Measurements from ENCODE around the gene VGLL3.

The VGLL3 gene

DNA sequence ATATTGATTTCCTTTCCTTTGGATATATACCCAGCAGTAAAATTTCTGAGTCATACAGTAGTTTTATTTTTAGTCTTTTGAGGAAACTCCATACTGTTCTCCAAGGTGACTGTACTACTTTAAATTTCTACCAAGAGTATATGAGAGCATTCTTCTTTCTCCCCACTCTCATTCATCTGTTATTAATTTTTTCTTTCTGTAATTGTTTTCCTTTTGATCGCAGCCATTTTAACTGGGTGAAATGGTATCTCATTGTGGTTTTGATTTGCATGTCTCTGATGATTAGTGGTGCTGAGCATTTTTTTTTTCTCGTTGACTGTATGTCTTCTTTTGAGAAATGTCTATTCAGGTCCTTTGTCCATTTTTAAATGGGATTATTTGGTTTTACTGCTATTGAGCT, 18.3 kb upstream of the VGLL3 start:
- in situ Hi-C loops (cut with MboI; ENCODE audit: low pct_unique_long_range_greater_than_20kb, low sequenced_read_pairs, unreplicated experiment) = no loop called here
- no peak for DNase-seq (ENCODE audit: low spot score)
- TF ChIP-seq, protein P1, sequence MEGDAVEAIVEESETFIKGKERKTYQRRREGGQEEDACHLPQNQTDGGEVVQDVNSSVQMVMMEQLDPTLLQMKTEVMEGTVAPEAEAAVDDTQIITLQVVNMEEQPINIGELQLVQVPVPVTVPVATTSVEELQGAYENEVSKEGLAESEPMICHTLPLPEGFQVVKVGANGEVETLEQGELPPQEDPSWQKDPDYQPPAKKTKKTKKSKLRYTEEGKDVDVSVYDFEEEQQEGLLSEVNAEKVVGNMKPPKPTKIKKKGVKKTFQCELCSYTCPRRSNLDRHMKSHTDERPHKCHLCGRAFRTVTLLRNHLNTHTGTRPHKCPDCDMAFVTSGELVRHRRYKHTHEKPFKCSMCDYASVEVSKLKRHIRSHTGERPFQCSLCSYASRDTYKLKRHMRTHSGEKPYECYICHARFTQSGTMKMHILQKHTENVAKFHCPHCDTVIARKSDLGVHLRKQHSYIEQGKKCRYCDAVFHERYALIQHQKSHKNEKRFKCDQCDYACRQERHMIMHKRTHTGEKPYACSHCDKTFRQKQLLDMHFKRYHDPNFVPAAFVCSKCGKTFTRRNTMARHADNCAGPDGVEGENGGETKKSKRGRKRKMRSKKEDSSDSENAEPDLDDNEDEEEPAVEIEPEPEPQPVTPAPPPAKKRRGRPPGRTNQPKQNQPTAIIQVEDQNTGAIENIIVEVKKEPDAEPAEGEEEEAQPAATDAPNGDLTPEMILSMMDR (IDR thresholded peaks at IDR 0.05; ENCODE audit: extremely low read depth, insufficient read depth, missing control alignments) = no peak

- no peak for DNase-seq (ENCODE audit: low spot score)
- in situ Hi-C loops (cut with MboI; ENCODE audit: low pct_unique_long_range_greater_than_20kb, low sequenced_read_pairs, unreplicated experiment) = no loop called here
Measured at GRCh38 chr3:87006844-87007439, 16.0 kb upstream of the VGLL3 start.

DNA sequence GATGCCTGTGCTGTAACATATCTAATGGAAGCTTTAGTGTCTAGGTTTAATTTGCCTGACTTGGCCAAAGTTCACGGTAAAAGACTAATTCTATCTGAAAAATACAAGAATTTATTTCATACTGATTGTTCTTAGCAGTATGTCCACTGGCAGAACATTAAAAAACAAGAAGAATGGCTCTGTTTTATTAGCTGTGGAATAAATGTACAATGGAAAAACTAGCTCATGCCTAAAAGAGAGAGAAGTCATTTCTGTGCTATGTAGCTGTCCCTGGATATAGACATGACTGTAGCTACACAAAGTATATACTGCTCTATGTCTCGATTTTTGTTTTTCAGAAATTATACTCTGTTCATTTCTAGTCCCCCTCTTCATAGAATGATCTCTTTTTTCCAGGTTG, 13.9 kb upstream of the VGLL3 start:
- TF ChIP-seq, protein P1 (IDR thresholded peaks at IDR 0.05; ENCODE audit: extremely low read depth, insufficient read depth, missing control alignments) = no peak
- DNase-seq (ENCODE audit: low spot score) = no peak
- in situ Hi-C loops (cut with MboI; ENCODE audit: low pct_unique_long_range_greater_than_20kb, low sequenced_read_pairs, unreplicated experiment) = no loop called here

More at GRCh38 chr3:87006844-87007439, 16.0 kb upstream of the VGLL3 start:
- TF ChIP-seq, protein P1 (IDR thresholded peaks at IDR 0.05; ENCODE audit: extremely low read depth, insufficient read depth, missing control alignments) = peak; percentile 8

- TF ChIP-seq, protein P1 (IDR thresholded peaks at IDR 0.05; ENCODE audit: extremely low read depth, insufficient read depth, missing control alignments) = no peak
- DNase-seq (ENCODE audit: low spot score) = no peak
- in situ Hi-C loops (cut with MboI; ENCODE audit: low pct_unique_long_range_greater_than_20kb, low sequenced_read_pairs, unreplicated experiment) = no loop called here
Measured at GRCh38 chr3:87002346-87002745, 11.4 kb upstream of the VGLL3 start.

- no peak for DNase-seq (ENCODE audit: low spot score)
- in situ Hi-C loops (cut with MboI; ENCODE audit: low pct_unique_long_range_greater_than_20kb, low sequenced_read_pairs, unreplicated experiment) = no loop called here
- TF ChIP-seq, protein P1 (IDR thresholded peaks at IDR 0.05; ENCODE audit: extremely low read depth, insufficient read depth, missing control alignments) = no peak
Measured at GRCh38 chr3:87001473-87002098, 10.6 kb upstream of the VGLL3 start.

DNA sequence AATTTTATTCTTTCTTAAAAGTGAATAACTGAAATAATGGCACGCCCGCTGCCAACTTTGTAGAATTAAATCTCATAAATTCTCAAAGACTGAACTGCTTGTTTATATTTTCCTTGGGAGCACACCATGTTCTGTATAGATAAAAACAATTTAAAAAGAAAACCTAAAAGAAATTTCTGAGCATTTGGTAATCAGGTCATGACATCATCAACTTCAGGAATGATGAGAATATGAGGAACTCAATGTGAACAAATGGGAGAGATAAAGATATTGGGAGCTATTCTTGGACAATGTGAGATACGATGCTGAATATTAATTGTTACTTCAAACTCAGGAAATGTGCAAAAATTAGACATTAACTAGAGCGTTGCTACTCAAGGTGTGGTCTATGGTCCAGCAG, 10.0 kb upstream of the VGLL3 start:
- DNase-seq (ENCODE audit: low spot score) = no peak
- in situ Hi-C loops (cut with MboI; ENCODE audit: low pct_unique_long_range_greater_than_20kb, low sequenced_read_pairs, unreplicated experiment) = no loop called here
- TF ChIP-seq, protein P1 (IDR thresholded peaks at IDR 0.05; ENCODE audit: extremely low read depth, insufficient read depth, missing control alignments) = no peak

Data from GM13977 (cell line).